HG02623 (cell line): ENCODE measurements around the gene CMPK1.
A peak's percentile ranks its signal among the peaks of the same experiment; 100 is the strongest.
"Not testable (repeated sequence)": the region's sequence is repeated elsewhere in the genome, so short reads cannot be mapped to it uniquely, and the experiment has no call there.

Experiments
- ATAC-seq: cut with Tn5 transposase; IDR thresholded peaks from one replicate; pipeline ENCODE4 v1.9.1; 2021; ENCODE audit warnings: moderate library complexity; ENCODE audit not compliant: unreplicated experiment

Gene CMPK1

DNA sequence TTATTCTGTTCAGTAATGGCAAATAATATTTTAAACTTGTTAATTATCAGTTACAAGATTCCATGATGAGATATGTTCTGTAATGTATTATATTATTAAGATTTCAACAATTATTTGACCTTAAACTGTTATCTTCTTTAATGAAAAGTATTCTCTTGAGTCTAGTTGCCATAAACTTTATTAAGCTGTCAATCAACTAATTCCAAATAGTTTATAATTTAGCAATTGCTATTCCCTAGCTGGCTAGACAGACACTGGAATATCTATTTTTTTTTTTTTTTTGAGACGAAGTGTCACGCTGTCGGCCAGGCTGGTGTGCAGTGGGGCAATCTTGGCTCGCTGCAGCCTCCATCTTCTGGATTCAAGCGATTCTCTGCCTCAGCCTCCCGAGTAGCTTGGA, 3.8 kb downstream of the CMPK1 start:
- ATAC-seq, result no peak

GRCh38 chr1:47338249-47339077, 4.9 kb downstream of the CMPK1 start:
- no peak for ATAC-seq

DNA sequence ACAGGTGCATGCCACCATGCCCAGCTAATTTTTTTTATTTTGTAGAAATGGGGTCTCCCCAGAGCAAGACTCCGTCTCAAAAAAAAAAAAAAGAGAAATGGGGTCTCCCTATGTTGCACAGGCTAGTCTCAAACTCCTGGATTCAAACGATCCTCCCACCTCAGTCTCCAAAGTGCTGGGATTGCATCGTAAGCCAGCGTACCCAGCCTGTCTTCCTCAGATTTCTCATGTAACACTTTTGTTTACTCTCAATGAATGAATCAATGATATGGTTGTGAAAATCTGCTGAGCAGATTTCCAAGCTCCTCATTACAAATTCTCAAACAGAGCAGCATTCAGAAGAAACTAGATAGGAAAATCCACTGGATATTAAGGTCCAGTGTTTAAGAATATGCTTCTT, 6.6 kb downstream of the CMPK1 start:
- no peak for ATAC-seq

DNA sequence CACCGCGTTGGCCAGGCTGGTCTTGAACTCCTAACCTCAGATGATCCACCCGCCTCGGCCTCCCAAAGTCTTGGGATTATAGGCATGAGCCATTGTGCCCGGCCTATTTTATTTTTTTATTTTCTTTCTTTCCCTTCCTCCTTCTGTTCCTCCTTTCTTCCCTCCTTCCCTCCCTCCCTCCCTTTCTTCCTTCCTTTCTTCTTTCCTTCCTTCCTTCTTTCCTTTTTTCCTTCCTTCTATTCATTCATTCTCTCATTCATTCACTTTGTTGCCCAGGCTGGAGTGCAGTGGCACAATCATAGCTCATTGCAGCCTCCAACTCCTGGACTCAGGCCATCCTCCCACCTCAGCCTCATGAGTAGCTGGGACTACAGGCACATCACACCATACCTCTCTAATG, 13.4 kb downstream of the CMPK1 start:
- not testable (repeated sequence) for ATAC-seq

- no peak for ATAC-seq
Observed at GRCh38 chr1:47347735-47348134, 14.1 kb downstream of the CMPK1 start.

- ATAC-seq, result no peak
Observed at GRCh38 chr1:47348246-47348645, 14.7 kb downstream of the CMPK1 start.

GRCh38 chr1:47351305-47351704, 17.7 kb downstream of the CMPK1 start:
- peak; percentile 97 for ATAC-seq

DNA sequence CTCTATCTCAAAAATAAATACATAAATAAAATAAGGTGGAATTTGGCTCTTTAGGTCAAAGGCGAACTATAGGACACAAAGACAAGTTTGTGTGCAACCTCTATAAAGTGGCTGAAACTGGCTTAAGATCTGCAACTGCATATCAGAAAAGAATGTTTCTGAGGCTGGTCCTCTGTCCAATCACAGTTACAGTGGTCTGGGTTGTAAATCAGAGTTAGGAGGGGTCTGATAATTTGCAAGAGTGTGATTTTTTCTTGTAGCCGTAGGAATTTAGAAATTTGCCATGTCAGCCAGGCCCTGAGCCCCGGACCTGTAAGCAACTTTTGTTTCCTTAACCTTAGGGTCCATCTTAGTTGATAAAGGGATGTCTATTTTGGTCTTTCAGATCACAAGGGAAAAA, 27.8 kb downstream of the CMPK1 start:
- no peak for ATAC-seq

DNA sequence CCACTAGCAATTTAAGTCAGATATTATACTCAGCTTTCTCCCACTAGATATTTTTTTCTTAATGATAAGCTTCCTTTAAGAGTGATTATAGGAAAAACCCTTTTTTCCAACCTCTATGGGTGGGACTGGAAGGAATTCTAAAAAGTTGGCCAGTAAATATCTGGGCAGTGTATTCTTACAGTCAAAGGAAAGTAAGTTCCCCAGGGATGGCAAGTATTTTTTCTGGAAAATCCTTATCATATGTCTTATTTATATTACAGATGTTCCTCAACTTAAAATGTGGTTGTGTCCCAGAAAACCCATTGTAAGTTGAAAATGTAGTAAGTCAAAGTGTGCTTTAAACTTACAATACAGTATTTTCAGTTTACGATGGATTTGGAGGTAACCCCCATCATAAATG, 29.2 kb downstream of the CMPK1 start:
- ATAC-seq, result no peak

DNA sequence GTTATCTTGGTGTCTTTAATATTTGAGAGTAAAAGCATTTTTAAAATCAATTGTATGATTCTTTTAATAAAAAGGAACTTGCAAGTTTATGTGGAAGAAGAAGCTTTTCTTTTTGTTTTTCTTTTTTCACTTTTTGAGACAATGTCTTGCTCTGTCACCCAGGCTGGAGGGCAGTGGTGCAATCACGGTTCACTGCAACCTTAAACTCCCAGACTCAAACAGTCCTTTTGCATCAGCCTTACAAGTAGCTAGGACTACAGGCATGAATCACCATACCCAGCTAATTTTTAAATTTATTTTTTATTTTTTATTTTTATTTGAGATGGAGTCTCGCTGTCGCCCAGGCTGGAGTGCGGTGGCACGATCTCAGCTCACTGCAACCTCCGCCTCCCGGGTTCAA, 34.1 kb downstream of the CMPK1 start:
- ATAC-seq, result no peak

DNA sequence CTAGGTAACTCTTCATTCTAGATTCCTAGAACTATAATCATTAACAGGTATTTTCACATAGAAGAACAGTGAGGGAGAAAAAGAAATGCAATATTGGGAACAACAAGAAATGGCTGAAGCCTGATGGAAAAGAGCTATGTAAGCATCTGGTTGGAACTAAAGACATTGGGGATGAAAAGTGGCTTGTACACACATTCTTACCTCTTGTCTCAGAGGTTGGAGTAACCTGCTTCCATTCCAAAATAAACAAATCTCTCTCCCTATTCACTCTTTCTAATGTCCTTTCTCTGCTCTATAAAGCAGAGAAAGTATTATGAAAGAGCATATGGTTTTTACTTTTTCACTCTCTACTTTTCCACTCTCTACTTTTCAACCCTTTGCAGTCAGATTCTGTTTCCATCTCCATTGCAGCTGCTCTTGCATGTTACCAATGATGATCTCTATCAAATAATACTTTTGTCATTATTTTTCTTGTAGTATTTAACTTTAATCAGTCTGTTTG, 37.5 kb downstream of the CMPK1 start:
- no peak for ATAC-seq

DNA sequence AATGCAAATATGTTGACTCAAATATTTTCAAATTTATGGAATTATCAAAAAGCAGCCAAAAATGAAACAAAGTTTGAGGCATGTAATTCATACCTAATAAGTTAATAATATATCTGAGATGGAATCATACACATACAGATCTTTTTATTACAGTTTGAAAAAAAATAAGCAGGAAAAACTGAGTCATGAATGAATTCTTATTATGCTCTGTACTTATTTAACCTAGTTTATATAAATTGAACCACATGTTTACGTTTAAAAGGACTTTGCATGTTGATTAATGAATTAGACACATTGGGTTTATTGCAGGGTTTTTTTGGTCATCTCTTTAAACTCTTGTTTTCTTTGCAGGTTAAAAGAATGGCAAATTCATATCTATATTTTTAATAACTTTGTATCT, 40.9 kb downstream of the CMPK1 start:
- ATAC-seq, result no peak

DNA sequence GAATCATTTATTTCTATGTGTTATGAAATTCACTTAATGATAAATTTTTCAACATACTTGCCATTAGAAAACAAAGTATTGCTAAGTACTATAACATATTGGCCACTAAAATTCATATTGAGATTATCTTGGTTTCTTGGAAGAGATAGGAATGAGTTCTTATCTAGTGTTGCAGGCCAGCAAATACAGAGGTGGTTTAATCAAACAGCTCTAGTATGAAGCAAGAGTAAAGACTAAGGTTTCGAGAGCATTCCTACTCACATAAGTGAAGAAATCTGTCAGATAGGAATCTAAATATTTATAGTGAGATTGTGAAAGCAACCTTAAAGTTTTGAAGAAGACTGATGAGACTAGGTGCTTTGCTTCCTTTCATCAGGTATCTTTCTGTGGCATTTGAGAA, 44.6 kb downstream of the CMPK1 start:
- ATAC-seq, result no peak

DNA sequence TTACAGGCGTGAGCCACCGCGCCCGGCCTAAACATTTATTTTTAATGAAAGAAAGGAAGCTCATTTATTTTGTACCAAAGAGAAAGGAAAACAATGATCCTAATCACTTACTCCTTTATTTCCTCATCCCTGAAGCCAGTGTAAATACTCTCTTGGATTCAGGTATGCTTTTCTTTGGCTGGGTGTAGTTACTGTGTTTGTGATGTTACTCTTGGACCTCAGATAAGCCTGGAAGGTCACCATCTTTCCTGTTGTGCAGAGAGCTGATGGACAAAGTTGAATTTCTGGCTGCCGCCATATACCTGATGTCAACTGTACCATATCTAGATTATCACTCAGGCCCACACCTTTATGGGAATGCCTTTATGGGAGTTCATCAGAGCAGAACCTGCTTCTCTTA, 47.1 kb downstream of the CMPK1 start:
- ATAC-seq, result no peak

- ATAC-seq, result no peak
Observed at GRCh38 chr1:47382399-47382983, 48.9 kb downstream of the CMPK1 start.

- ATAC-seq, result no peak
Observed at GRCh38 chr1:47384083-47384482, 50.5 kb downstream of the CMPK1 start.

- no peak for ATAC-seq
Observed at GRCh38 chr1:47385020-47385419, 51.4 kb downstream of the CMPK1 start.

GRCh38 chr1:47386268-47386667, 52.7 kb downstream of the CMPK1 start:
- no peak for ATAC-seq

GRCh38 chr1:47388030-47388890, 54.7 kb downstream of the CMPK1 start:
- no peak for ATAC-seq

- no peak for ATAC-seq
Observed at GRCh38 chr1:47388891-47389238, 55.3 kb downstream of the CMPK1 start.

GRCh38 chr1:47389731-47390130, 56.1 kb downstream of the CMPK1 start:
- no peak for ATAC-seq

DNA sequence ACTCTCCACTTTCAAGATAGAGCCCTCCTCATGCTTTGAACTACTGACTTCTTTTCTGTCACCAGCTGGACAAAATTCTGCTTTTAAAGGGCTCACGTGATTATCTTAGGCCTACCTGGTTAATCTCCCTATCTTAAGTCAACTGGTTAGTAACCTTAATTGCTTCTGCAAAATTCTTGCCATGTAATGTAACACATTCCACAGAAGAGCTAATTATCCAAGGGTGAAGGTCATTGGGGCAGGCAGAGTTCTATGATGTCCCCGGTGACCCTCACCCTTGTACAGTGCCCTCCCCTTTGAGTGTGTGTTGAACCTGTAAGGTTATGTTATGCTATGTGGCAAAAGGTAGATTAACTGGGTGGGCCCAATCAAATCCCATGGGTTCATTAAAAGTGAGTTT, 57.3 kb downstream of the CMPK1 start:
- no peak for ATAC-seq
